ENCODE results near the gene NANP.

GRCh38 chr20:25571817-25572216 is 52.0 kb downstream of the NANP start:
- TF ChIP-seq POLR2A (conservative IDR thresholded peaks at IDR 0.05) (no peak), TFAM (CRISPR knock-in tag; conservative IDR thresholded peaks at IDR 0.05) (no peak), TFAP4 (CRISPR knock-in tag; IDR thresholded peaks at IDR 0.05; ENCODE audit: borderline replicate concordance) (no peak)
